Activated CD8-positive, alpha-beta memory T cell treated with anti-CD3 and anti-CD28 coated beads for 36 hours (primary cell): ENCODE data around the gene GPR61. TPM values are rescaled to one million over a fixed set of nuclear protein-coding genes. Genes with fewer than 3 reads are reported as not detected.

ENCODE experiments used
- CTCF ChIA-PET: fragments of 350-600 bp; sonication (Branson Sonifier 250); formaldehyde crosslinking; loops from one replicate; lab custom pipeline; 2021; ENCODE audit warnings: antibody characterized with exemption; lab: Charles Lee
- POLR2A ChIA-PET: fragments of 350-600 bp; sonication (Branson Sonifier 250); formaldehyde crosslinking; loops from one replicate; lab custom pipeline; 2021; ENCODE audit warnings: antibody characterized with exemption; lab: Charles Lee
- total RNA-seq, 2 experiments: library from RNA; stranded (reverse); gene quantifications; one replicate each; pipeline ENCODE4 v1.2.3, GENCODE V29; 2021

The GPR61 gene
- total RNA-seq, 2 experiments from 2014 or later: not detected

GRCh38 chr1:109502364-109502851 lies 37.3 kb upstream of the GPR61 start:
- ChIA-PET CTCF (interaction anchor here (1.0 to 38.8 kb wide), 5 partner anchors 10 to 192 kb away, joined by 3 to 743 read pairs (median 5); partner anchors contain the start of gene CYB561D1), POLR2A (interaction anchor here (1.2 kb wide), 1 partner anchor 46 kb away, joined by 6 read pairs; the partner anchor contains the start of gene GNAI3)

- ChIA-PET POLR2A (no interaction called here), CTCF (interaction anchor here (0.7 to 38.8 kb wide), 6 partner anchors 10 to 481 kb away, joined by 3 to 743 read pairs (median 7); partner anchors contain the start of genes AHCYL1, CYB561D1 and PSMA5)
Observed at GRCh38 chr1:109503935-109504334, 35.7 kb upstream of the GPR61 start.

- CTCF ChIA-PET: interaction anchor here (1.0 to 38.8 kb wide), 5 partner anchors 12 to 480 kb away, joined by 3 to 743 read pairs (median 9); partner anchors contain the start of genes AHCYL1, CYB561D1 and PSMA5
Observed at GRCh38 chr1:109504974-109505373, 34.7 kb upstream of the GPR61 start.

GRCh38 chr1:109508001-109508872 lies 31.4 kb upstream of the GPR61 start:
- POLR2A ChIA-PET: no interaction called here
- CTCF ChIA-PET: interaction anchor here (0.6 to 38.8 kb wide), 5 partner anchors 9 to 530 kb away, joined by 3 to 743 read pairs (median 8); partner anchors contain the start of gene CYB561D1

More at GRCh38 chr1:109504974-109505373, 34.7 kb upstream of the GPR61 start:
- POLR2A ChIA-PET: no interaction called here

GRCh38 chr1:109508873-109509175 lies 30.8 kb upstream of the GPR61 start:
- ChIA-PET CTCF (interaction anchor here (0.6 to 38.8 kb wide), 4 partner anchors 9 to 531 kb away, joined by 3 to 743 read pairs (median 64); partner anchors contain the start of gene CYB561D1), POLR2A (interaction anchor here (0.7 to 1.2 kb wide), 2 partner anchors 10 to 83 kb away, joined by 3 to 4 read pairs; no protein-coding TSS in a partner anchor)

GRCh38 chr1:109509176-109510134 lies 30.2 kb upstream of the GPR61 start, which contains the start of gene AMIGO1:
TSS of gene AMIGO1 (minus strand) at chr1:109509727. CDS start at chr1:109508912, 815 bp downstream.
- CTCF ChIA-PET: interaction anchor here (0.7 to 38.8 kb wide), 5 partner anchors 9 to 271 kb away, joined by 3 to 743 read pairs (median 10); partner anchors contain the start of gene CYB561D1

GRCh38 chr1:109513110-109513710 lies 26.5 kb upstream of the GPR61 start:
- CTCF ChIA-PET: interaction anchor here (1.4 to 38.8 kb wide), 2 partner anchors 16 to 23 kb away, joined by 4 to 743 read pairs; no protein-coding TSS in a partner anchor
- POLR2A ChIA-PET: no interaction called here

More at GRCh38 chr1:109509176-109510134, 30.2 kb upstream of the GPR61 start, which contains the start of gene AMIGO1:
- POLR2A ChIA-PET: interaction anchor here (0.7 to 1.2 kb wide), 3 partner anchors 10 to 315 kb away, joined by 3 to 4 read pairs (median 3); no protein-coding TSS in a partner anchor

GRCh38 chr1:109514846-109515245 lies 24.8 kb upstream of the GPR61 start:
- ChIA-PET POLR2A (interaction anchor here (2.1 kb wide), 1 partner anchor 9 kb away, joined by 4 read pairs; no protein-coding TSS in a partner anchor), CTCF (interaction anchor here (0.7 to 38.8 kb wide), 4 partner anchors 11 to 61 kb away, joined by 3 to 743 read pairs (median 5); no protein-coding TSS in a partner anchor)

- CTCF ChIA-PET: interaction anchor here (2.0 to 38.8 kb wide), 2 partner anchors 12 to 23 kb away, joined by 5 to 743 read pairs; partner anchors contain the start of gene CYB561D1
Observed at GRCh38 chr1:109516872-109517271, 22.8 kb upstream of the GPR61 start.

GRCh38 chr1:109517337-109517736 lies 22.3 kb upstream of the GPR61 start:
- CTCF ChIA-PET: interaction anchor here (2.0 to 38.8 kb wide), 2 partner anchors 12 to 23 kb away, joined by 5 to 743 read pairs; partner anchors contain the start of gene CYB561D1
- POLR2A ChIA-PET: no interaction called here

More at GRCh38 chr1:109516872-109517271, 22.8 kb upstream of the GPR61 start:
- POLR2A ChIA-PET: no interaction called here

- POLR2A ChIA-PET: no interaction called here
Observed at GRCh38 chr1:109521002-109521951, 18.4 kb upstream of the GPR61 start.

GRCh38 chr1:109522026-109522425 lies 17.6 kb upstream of the GPR61 start:
- ChIA-PET POLR2A (no interaction called here), CTCF (interaction anchor here (1.8 to 15.4 kb wide), 2 partner anchors 10 to 21 kb away, joined by 5 to 743 read pairs; partner anchors contain the start of genes AMIGO1, ATXN7L2 and CYB561D1)

More at GRCh38 chr1:109521002-109521951, 18.4 kb upstream of the GPR61 start:
- CTCF ChIA-PET: interaction anchor here (1.8 to 38.8 kb wide), 3 partner anchors 8 to 20 kb away, joined by 5 to 743 read pairs (median 743); partner anchors contain the start of genes AMIGO1, ATXN7L2 and CYB561D1

- ChIA-PET POLR2A (no interaction called here), CTCF (interaction anchor here (1.3 to 15.4 kb wide), 3 partner anchors 9 to 23 kb away, joined by 3 to 743 read pairs (median 3); partner anchors contain the start of genes AMIGO1, ATXN7L2 and CYB561D1)
Observed at GRCh38 chr1:109523706-109524105, 16.0 kb upstream of the GPR61 start.

- POLR2A ChIA-PET: no interaction called here
- CTCF ChIA-PET: interaction anchor here (15.4 kb wide), 1 partner anchor 26 kb away, joined by 743 read pairs; the partner anchor contains the start of genes AMIGO1, ATXN7L2 and CYB561D1
Observed at GRCh38 chr1:109527098-109527811, 12.4 kb upstream of the GPR61 start.
